Activated naive CD4-positive, alpha-beta T cell treated with anti-CD3 and anti-CD28 coated beads, Interleukin-2, amount 50 U/mL, for 24 hours (primary cell): ENCODE measurements around the gene KCNH6.

Experiments
- H3K27ac Mint-ChIP-seq: one replicate; pipeline ENCODE4 v1.8.0; 2021; ENCODE audit warnings: mild to moderate bottlenecking, mixed read lengths
- H3K27me3 Mint-ChIP-seq: one replicate; pipeline ENCODE4 v1.8.0; 2021; ENCODE audit warnings: mixed read lengths
- H3K36me3 Mint-ChIP-seq: one replicate; pipeline ENCODE4 v1.8.0; 2021; ENCODE audit warnings: mixed read lengths
- H3K4me1 Mint-ChIP-seq: one replicate; pipeline ENCODE4 v1.8.0; 2021; ENCODE audit warnings: mixed read lengths
- H3K4me3 Mint-ChIP-seq: one replicate; pipeline ENCODE4 v1.8.0; 2021; ENCODE audit warnings: mild to moderate bottlenecking, mixed read lengths
- H3K9me3 Mint-ChIP-seq: one replicate; pipeline ENCODE4 v1.8.0; 2021; ENCODE audit warnings: mixed read lengths

The KCNH6 gene

DNA sequence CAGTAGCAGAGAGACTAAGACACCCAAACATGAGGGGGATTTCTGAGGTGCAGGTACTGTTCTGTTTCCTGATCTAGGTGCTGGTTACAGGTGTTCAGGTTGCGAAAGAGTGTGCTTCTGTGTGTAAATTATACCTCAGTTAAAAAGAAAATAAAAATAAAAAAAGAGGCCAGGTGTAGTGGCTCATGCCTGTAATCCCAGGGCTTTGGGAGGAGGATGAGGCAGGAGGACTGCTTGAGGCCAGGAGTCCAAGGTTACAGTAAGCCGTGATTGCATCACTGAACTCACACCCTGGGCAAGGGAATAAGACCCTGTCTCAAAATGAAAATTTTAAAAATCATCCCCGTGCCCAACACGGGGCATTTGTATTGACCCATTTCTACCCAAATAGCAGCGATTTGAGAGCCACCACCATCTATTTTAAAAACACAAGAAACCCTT is 23.9 kb downstream of the KCNH6 start:
- H3K4me3 Mint-ChIP-seq, result no peak overlapping the region
- no peaks in the 10 kb centered on the region for H3K36me3 Mint-ChIP-seq
- peaks cover 8% of the 10 kb centered on the region for H3K4me1 Mint-ChIP-seq
- no peaks in the 10 kb centered on the region for H3K27me3 Mint-ChIP-seq
- no peaks in the 10 kb centered on the region for H3K9me3 Mint-ChIP-seq
- H3K27ac Mint-ChIP-seq, result no peak overlapping the region

DNA sequence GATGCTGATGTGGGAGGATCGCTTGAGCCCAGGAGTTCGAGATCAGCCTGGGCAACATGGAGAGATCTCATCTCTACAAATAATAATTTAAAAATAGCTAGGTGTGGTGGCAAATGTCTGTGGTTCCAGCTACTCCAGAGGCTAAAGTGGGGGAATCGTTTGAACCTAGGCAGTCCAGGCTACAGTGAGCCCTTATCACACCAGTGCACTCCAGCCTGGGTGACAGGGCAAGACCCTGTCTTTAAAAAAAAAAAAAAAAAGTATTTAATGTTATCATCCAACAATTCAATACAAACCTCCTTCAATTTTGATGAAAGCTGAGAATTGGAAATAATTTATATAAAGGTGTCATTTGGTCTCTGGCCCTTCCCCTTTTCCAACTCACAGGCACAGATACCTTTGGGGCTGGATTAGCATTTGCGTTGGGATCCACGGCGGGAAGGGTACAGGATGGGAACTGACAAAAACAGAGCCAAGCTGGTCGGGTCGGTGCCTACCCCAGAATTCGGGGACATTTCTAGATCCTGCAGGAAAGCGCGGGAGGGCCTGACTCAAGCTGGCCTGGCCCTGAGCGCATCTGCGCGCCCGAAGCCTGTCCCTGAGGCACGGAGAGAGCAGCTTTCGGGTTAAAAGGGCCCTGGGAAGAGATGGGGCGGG is 26.3 kb downstream of the KCNH6 start:
- Mint-ChIP-seq H3K4me3 (peak overlapping the region; percentile 95), H3K4me1 (peaks cover 31% of the 10 kb centered on the region), H3K9me3 (no peaks in the 10 kb centered on the region), H3K27ac (peak overlapping the region; percentile 96), H3K27me3 (no peaks in the 10 kb centered on the region), H3K36me3 (no peaks in the 10 kb centered on the region)

DNA sequence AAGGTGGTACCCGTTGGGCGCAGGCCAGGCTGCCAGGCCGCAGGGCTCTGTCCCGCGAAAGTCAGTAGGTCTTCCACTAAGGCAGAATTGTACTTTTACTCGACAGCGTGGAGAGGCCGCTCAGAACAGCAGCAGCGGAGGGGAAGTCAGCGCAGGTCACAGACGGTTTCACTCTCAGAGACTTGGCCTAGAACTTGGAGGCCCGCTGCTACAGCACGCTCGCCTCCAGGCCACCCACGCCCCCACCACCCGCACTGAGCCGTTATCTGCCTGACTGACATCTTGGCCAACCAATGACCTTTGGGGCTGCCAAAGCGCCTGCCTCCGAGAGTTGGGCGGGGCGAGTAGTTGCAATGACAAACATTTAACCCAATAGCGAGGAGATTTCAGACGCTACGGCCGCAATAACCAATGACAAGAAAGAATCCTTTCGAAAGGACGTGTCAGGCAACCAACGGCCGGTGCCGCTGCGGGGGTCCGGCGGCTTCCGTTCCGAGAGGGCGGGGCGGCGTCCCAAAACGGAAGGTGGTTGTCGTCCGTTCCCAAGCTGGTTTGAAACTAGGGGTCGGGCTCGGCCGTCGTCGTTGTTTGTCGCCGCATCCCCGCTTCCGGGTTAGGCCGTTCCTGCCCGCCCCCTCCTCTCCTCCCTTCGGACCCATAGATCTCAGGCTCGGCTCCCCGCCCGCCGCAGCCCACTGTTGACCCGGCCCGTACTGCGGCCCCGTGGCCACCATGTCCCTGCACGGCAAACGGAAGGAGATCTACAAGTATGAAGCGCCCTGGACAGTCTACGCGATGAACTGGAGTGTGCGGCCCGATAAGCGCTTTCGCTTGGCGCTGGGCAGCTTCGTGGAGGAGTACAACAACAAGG is 27.0 kb downstream of the KCNH6 start, which contains the start of gene DCAF7:
DCAF7 (plus strand) TSS at position 532 of the 871 bp plus-strand sequence; CDS start at position 733, 201 bp downstream.
- H3K27me3 Mint-ChIP-seq, result no peaks in the 10 kb centered on the region
- H3K27ac Mint-ChIP-seq, result peak within 1 kb of the TSS; percentile 96
- H3K36me3 Mint-ChIP-seq, result no peaks in the 10 kb centered on the region
- peak within 1 kb of the TSS; percentile 95 for H3K4me3 Mint-ChIP-seq
- no peaks in the 10 kb centered on the region for H3K9me3 Mint-ChIP-seq
- peaks cover 39% of the 10 kb centered on the region for H3K4me1 Mint-ChIP-seq

DNA sequence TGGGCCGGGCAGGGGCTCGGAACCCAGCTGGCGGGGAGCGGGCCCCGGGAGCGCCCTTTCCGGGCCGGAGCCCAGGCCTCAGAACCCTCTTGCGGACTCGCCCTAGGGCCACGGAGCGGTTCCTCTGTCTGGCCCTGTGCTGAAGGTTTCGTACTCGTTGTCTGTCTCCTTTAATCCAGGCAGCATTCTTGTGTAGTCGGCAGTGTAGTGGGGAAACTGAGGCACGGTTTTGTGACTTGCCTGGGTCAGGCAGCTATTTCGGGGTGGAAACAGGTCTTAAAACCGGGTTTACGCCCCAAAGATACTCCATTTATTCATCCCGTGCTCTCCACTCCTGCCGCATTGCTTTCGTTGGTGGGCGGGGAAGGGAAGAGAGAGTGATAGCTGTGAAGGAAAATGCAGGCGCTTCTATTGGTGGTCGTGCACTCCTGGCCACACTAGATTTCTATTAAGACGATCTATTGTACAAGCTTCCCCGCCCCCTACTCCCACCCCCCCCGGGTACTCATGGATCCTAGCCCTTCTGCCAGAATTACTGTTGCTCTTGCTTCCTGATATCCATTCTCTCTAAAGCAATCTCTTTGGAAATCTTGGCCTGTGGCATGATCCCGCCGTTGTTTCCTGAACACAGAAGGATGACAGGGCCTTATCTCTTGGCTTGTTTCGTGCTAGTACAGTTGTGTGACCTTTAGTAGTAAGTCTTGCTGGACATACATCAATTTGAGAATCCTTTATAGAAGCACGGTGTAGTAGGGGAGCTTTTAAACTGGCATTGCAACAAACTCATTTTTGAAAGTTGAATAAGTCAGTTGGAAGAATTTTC is 27.9 kb downstream of the KCNH6 start:
- Mint-ChIP-seq H3K4me1 (peaks cover 47% of the 10 kb centered on the region), H3K4me3 (peak overlapping the region; percentile 95)

DNA sequence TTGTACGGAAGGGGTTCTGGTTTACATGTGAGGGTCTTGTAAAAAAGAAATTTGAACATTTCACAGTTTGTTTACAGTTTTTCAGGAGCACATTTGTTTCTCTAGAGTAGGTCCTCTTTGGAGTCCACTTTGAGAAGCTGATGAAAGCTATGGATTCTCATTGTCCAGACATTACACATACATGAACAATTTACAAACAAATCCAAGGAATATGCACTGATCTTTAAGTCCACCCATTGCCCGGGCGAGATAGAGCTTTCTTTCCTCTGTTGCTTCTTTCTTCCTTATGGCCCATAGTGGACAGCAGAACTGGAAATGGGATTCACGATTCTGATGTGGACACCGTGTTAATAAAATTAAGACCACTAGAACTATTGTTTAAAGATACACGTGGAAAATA is 29.1 kb downstream of the KCNH6 start:
- Mint-ChIP-seq H3K9me3 (no peaks in the 10 kb centered on the region), H3K36me3 (peaks cover 6% of the 10 kb centered on the region), H3K27me3 (no peaks in the 10 kb centered on the region), H3K27ac (no peak overlapping the region), H3K4me1 (peaks cover 56% of the 10 kb centered on the region), H3K4me3 (peak overlapping the region; percentile 95)

More for the DNA sequence above, 27.9 kb downstream of the KCNH6 start:
- Mint-ChIP-seq H3K27ac (peak overlapping the region; percentile 96), H3K27me3 (no peaks in the 10 kb centered on the region), H3K36me3 (peaks cover 2% of the 10 kb centered on the region), H3K9me3 (no peaks in the 10 kb centered on the region)

DNA sequence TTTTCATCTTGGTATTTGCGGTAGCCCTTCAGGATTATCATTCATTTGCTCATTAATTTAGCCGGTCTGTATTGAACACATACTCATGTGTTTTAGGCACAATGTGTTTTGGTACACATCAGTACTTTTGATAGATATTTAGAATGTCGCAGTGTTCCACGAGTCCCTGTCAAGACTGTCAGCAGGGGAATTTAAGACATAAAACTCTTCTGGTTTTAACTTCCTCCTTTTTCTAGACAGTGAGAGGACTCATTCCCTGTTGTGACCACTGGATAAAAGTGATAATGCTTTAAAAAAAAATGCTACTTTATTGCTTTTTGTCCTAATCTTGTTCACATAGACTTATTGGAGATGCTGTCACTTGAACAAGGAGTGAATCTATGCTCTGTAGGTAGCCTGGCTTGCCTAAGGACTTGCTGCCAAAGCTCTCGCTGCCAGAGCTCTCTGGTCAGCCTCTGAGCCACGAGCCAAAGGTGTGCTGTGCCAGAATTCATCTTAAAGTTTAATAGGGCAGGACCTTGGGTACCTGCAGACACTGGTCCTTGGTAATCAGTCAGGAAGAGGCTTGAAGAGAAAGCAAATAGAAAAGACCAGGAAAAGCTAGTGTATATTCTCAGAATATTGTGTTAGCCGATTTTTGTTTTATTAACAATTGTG is 32.5 kb downstream of the KCNH6 start:
- peaks cover 78% of the 10 kb centered on the region for H3K4me1 Mint-ChIP-seq
- no peaks in the 10 kb centered on the region for H3K27me3 Mint-ChIP-seq
- H3K9me3 Mint-ChIP-seq, result no peaks in the 10 kb centered on the region
- H3K36me3 Mint-ChIP-seq, result peaks cover 6% of the 10 kb centered on the region
- H3K4me3 Mint-ChIP-seq, result peak overlapping the region; percentile 60
- peak overlapping the region; percentile 72 for H3K27ac Mint-ChIP-seq

DNA sequence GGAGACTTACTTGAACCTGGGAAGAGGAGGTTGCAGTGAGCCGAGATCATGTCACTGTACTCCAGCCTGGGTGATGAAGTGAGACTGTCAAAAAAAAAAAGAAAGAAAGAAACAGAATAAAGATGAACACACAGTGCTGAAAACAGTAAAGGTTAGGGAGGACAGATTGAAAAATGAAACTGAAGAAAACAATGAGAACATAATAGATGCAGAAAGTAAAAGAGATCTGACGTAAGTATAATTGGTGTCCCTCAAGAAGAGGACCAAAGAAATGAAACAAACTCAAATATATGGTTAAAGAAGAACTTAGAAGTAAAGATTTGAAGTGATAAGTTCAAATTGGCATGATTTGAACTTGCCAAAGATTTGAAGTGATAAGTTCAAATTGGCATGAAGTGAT is 34.3 kb downstream of the KCNH6 start:
- Mint-ChIP-seq H3K36me3 (peaks cover 6% of the 10 kb centered on the region), H3K4me3 (peak overlapping the region; percentile 9), H3K27me3 (no peaks in the 10 kb centered on the region), H3K9me3 (no peaks in the 10 kb centered on the region), H3K4me1 (peaks cover 84% of the 10 kb centered on the region), H3K27ac (no peak overlapping the region)

DNA sequence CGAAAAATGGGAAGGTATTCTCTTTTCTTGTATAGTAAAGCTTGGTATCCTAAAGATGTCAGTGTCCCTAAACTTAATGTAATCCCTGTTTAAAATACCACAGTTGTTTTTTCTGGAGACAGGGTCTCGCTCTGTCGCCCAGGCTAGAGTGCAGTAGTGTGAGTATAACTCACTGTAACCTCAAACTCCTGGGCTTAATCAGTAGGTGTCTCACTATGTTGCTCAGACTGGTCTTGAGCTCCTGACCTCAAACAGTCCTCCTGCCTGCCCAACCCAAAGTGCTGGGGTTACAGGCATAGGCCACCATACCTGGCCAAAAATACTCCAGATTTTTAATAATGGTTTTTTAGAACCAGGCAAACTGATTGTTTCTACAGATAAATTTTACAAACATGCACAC is 35.3 kb downstream of the KCNH6 start:
- peaks cover 82% of the 10 kb centered on the region for H3K4me1 Mint-ChIP-seq
- no peaks in the 10 kb centered on the region for H3K9me3 Mint-ChIP-seq
- H3K27ac Mint-ChIP-seq, result no peak overlapping the region
- H3K36me3 Mint-ChIP-seq, result peaks cover 6% of the 10 kb centered on the region
- H3K27me3 Mint-ChIP-seq, result no peaks in the 10 kb centered on the region
- no peak overlapping the region for H3K4me3 Mint-ChIP-seq

DNA sequence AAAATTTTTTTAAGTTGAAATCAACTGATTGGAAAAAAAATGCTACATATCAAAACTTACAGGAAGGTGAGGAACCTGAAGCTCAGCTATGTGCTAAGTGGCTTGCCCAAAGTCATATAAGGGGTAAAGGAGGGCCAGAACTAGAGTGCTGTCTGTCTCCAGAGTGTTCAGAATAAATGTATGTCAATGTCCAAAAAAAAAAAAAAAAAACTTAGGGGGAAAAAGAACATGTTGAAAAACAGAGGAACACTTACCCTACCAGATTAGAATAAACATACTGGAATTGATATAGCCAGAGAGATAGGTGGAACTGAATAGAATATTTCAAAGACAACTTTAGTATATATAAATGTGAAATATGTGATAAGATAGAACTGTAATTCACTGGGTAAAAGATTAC is 38.7 kb downstream of the KCNH6 start:
- H3K4me1 Mint-ChIP-seq, result peaks cover 70% of the 10 kb centered on the region
- H3K36me3 Mint-ChIP-seq, result peaks cover 5% of the 10 kb centered on the region
- no peaks in the 10 kb centered on the region for H3K9me3 Mint-ChIP-seq
- no peak overlapping the region for H3K27ac Mint-ChIP-seq
- no peaks in the 10 kb centered on the region for H3K27me3 Mint-ChIP-seq
- no peak overlapping the region for H3K4me3 Mint-ChIP-seq

DNA sequence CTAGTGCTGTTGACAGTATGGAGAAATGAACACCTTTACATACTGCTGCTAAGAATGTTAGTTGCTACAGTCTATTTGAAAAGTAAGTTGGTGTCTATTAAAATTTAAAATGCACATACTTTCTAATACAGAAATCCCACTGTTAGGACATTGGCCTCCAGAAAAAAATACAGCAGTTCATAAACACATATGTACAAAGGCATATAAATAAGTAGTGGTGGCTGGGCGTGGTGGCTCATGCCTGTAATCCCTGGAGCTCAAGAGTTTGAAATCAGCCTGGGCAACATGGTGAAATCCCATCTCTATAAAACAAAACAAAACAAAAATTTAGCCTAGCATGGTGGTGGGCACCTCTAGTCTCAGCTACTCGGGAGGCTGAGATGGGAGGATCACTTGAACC is 40.2 kb downstream of the KCNH6 start:
- peaks cover 70% of the 10 kb centered on the region for H3K4me1 Mint-ChIP-seq

DNA sequence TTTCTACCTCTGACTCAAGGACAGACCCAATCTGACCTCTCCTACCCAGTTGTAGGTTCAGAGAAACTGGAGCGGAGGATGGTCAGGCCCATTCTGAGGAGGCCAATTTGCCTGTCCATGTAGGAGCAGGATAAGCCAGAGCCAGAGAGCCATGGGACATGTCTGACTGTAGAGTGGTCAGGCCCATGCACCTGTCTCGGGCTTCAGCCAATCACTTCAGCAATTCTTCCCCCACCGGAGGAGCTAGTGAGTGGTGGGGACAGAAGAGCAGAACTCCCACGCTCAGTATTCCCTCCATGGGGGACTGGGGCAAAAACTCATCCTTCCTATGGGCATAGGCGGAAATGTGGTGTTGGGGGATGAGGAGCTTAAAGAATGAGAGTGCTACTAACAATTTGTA is 41.4 kb downstream of the KCNH6 start:
- Mint-ChIP-seq H3K4me1 (peaks cover 72% of the 10 kb centered on the region), H3K4me3 (no peak overlapping the region), H3K9me3 (no peaks in the 10 kb centered on the region), H3K36me3 (peaks cover 2% of the 10 kb centered on the region), H3K27me3 (no peaks in the 10 kb centered on the region), H3K27ac (peak overlapping the region; percentile 4)

More for the DNA sequence above, 40.2 kb downstream of the KCNH6 start:
- H3K36me3 Mint-ChIP-seq, result peaks cover 2% of the 10 kb centered on the region
- H3K27me3 Mint-ChIP-seq, result no peaks in the 10 kb centered on the region
- H3K4me3 Mint-ChIP-seq, result no peak overlapping the region
- no peaks in the 10 kb centered on the region for H3K9me3 Mint-ChIP-seq
- H3K27ac Mint-ChIP-seq, result no peak overlapping the region

DNA sequence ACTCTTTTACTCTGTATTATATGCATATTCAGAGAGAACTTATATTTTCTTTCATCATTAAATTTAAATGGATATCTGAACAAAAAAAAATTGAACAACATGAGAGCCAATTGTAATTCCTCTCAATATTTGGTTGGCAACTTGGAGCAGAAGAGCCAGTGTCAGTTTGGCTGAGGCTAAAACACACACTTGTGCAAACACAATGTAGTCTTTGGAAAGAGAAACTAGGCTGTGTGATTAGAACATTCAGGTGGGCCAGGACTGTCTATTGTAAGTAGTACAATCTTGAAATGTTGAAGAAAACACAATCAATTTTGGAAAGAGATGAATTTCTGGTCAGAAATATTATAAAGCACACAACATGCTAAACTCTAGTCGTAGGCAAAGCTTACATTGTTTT is 44.1 kb downstream of the KCNH6 start:
- Mint-ChIP-seq H3K4me3 (no peak overlapping the region), H3K4me1 (peaks cover 73% of the 10 kb centered on the region), H3K9me3 (no peaks in the 10 kb centered on the region), H3K27ac (peak overlapping the region; percentile 35), H3K27me3 (no peaks in the 10 kb centered on the region), H3K36me3 (peaks cover 2% of the 10 kb centered on the region)

DNA sequence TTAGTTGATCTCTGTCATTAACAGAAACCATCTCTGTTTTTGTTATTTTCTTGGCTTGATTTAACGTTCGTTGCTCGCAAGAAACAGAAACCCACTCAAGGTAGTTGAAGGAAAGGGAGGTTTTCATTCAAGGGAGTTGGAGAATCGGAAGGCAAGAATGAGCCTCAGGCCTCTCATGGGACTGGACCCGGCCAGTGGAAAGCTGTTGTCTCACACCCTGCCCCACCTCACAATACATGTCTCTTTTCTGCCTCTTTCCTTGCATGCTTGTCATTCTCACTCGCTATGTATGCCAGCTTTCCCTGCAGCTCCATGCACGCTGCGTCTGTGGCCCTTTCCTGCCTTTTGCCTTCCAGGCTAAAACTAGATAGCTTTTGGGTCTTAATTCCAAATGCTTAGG is 45.4 kb downstream of the KCNH6 start:
- no peak overlapping the region for H3K27ac Mint-ChIP-seq
- H3K9me3 Mint-ChIP-seq, result no peaks in the 10 kb centered on the region
- H3K4me3 Mint-ChIP-seq, result no peak overlapping the region
- peaks cover 2% of the 10 kb centered on the region for H3K36me3 Mint-ChIP-seq
- no peaks in the 10 kb centered on the region for H3K27me3 Mint-ChIP-seq
- H3K4me1 Mint-ChIP-seq, result peaks cover 64% of the 10 kb centered on the region

DNA sequence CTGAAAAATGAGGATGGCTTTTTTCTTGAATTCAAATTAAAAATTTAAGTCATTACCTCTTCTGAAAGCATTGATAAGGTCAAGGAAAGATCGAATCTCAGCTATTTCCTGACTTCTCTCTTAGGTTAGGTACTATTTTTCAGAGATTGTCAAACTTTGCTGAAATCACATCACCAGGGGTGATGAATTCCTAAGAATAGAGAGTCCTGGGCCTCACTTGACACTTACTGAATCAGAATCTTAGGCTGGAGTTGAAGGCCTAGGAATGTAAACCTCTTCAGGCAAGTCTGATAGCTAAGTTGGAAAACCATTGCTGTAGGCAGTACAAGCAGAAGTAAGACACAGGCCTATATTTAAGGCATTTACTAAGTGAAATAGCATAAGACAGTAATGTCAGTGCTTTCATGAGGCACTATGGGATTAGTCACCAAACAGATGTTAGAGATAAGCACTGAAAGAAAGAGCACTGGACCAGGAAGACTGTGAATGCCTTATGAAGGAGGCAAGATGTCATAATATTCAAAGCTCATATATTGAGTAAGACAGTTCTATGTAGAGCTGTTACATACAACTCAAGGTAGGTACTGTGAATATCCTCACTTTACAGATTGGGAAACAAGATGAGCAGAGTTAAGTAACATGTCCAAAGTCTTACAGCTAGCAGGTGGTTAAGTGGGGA is 48.6 kb downstream of the KCNH6 start:
- peak overlapping the region; percentile 6 for H3K27ac Mint-ChIP-seq
- no peaks in the 10 kb centered on the region for H3K9me3 Mint-ChIP-seq
- H3K36me3 Mint-ChIP-seq, result peaks cover 5% of the 10 kb centered on the region
- H3K4me1 Mint-ChIP-seq, result peaks cover 60% of the 10 kb centered on the region
- H3K27me3 Mint-ChIP-seq, result no peaks in the 10 kb centered on the region
- no peak overlapping the region for H3K4me3 Mint-ChIP-seq
